ENCODE data around the gene TBKBP1.

- peak; percentile 75 for TF ChIP-seq CTCF (IDR thresholded peaks at IDR 0.05; ENCODE audit: borderline replicate concordance, extremely low read depth, low read length, poor library complexity, severe bottlenecking)
- no peak for TF ChIP-seq EZH2 (IDR thresholded peaks at IDR 0.05; ENCODE audit: borderline replicate concordance, low read depth, low read length, severe bottlenecking)
Measured at GRCh38 chr17:47742319-47743181, 48.6 kb downstream of the TBKBP1 start.
